Common myeloid progenitor, CD34-positive (primary cell): Measurements from ENCODE around the gene CACNA2D1.

Experiments
- CTCF ChIA-PET: fragments of 350-600 bp; sonication (Branson Sonifier 250); formaldehyde crosslinking; loops from one replicate; lab custom pipeline; 2021; ENCODE audit warnings: antibody characterized with exemption; lab: Charles Lee
- POLR2A ChIA-PET: fragments of 350-600 bp; sonication (Branson Sonifier 250); formaldehyde crosslinking; loops from one replicate; lab custom pipeline; 2021; ENCODE audit warnings: antibody characterized with exemption; lab: Charles Lee
- DNase-seq, 3 donors: peaks; one replicate each; pipeline versions ENCODE4 v3.0.0 to v3.0.0-alpha.2; 2013
- H3K27ac ChIP-seq, 2 experiments: 1 replicate in 1 of 2; 2 replicates in 1 of 2; pipeline ENCODE4 v1.7.0; 2013; ENCODE audit warnings: inconsistent platforms in 2 of 2, low read length in 2 of 2, mild to moderate bottlenecking in 2 of 2, low read depth in 1 of 2, moderate library complexity in 1 of 2; ENCODE audit not compliant: severe bottlenecking in 2 of 2, insufficient read depth in 1 of 2, poor library complexity in 1 of 2
- H3K27me3 ChIP-seq, 5 experiments: replicated peaks in 2 of 5; 1 replicate in 3 of 5; 2 replicates in 2 of 5; pipeline versions ENCODE4 v1.6.1 to v1.7.0; 2013; ENCODE audit warnings: low read length in 4 of 5, mild to moderate bottlenecking in 2 of 5, moderate library complexity in 2 of 5, inconsistent platforms in 1 of 5; ENCODE audit not compliant: insufficient read depth in 5 of 5, control insufficient read depth in 4 of 5
- H3K36me3 ChIP-seq, 4 experiments: 1 replicate in 2 of 4; 2 replicates in 2 of 4; pipeline versions ENCODE4 v1.6.1 to v1.7.0; 2013; ENCODE audit warnings: low read length in 3 of 4, control low read depth in 1 of 4, mild to moderate bottlenecking in 1 of 4; ENCODE audit not compliant: control insufficient read depth in 4 of 4, insufficient read depth in 4 of 4
- H3K4me1 ChIP-seq, 4 experiments: 1 replicate in 3 of 4; 2 replicates in 1 of 4; pipeline versions ENCODE4 v1.6.1 to v1.7.1; 2013; ENCODE audit warnings: low read length in 3 of 4, mild to moderate bottlenecking in 3 of 4, control low read depth in 1 of 4, inconsistent platforms in 1 of 4, moderate library complexity in 1 of 4; ENCODE audit not compliant: control insufficient read depth in 4 of 4, insufficient read depth in 4 of 4; ENCODE audit errors: control extremely low read depth in 1 of 4
- H3K4me3 ChIP-seq, 7 experiments: 1 replicate in 4 of 7; 2 replicates in 3 of 7; pipeline versions ENCODE4 v1.5.1 to v1.7.0; 2013; ENCODE audit warnings: mild to moderate bottlenecking in 7 of 7, low read length in 6 of 7, moderate library complexity in 6 of 7, inconsistent platforms in 2 of 7, low read depth in 2 of 7, control low read depth in 1 of 7; ENCODE audit not compliant: insufficient read depth in 4 of 7, control insufficient read depth in 1 of 7; ENCODE audit errors: extremely low read depth in 1 of 7
- H3K9me3 ChIP-seq, 5 experiments: 1 replicate in 4 of 5; 2 replicates in 1 of 5; pipeline versions ENCODE4 v1.6.1 to v1.7.1; 2013; ENCODE audit warnings: low read length in 4 of 5, mild to moderate bottlenecking in 2 of 5, inconsistent platforms in 1 of 5, low read depth in 1 of 5, moderate library complexity in 1 of 5; ENCODE audit not compliant: control insufficient read depth in 4 of 5, insufficient read depth in 2 of 5; ENCODE audit errors: control extremely low read depth in 1 of 5
- WGBS: methylation state at CpG from one replicate; pipeline ENCODE4 v1.1.5; 2013; ENCODE audit not compliant: insufficient coverage; 5-methylcytosine and 5-hydroxymethylcytosine counted together

The CACNA2D1 gene

DNA sequence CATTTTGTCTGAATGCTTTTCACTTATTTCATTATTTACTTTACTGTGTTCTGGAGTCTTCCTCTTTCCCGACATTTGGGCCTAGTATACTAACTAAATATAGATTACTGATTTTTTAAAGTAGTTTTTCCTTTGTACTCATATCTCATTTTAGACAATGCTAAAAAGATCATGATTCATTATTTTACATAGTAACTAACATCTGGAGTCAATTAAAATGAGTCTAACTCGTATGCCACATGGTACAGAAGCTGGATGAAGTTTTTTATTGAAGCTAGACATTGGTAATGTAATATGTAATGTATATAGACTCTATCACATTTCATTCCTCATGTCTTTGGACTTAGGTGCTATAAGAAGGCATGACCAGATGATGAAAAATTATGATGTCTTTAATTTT lies 517.4 kb downstream of the CACNA2D1 start:
- Histone ChIP-seq H3K9me3 (no peaks in the 10 kb centered on the region), H3K27ac (no peak overlapping the region), H3K27me3 (no peaks in the 10 kb centered on the region), H3K4me1 (no peaks in the 10 kb centered on the region), H3K36me3 (no peaks in the 10 kb centered on the region), H3K4me3 (no peak overlapping the region)
- CTCF ChIA-PET, result no interaction called here
- no CpG with 5 or more reads among the region's 2 CpGs for WGBS
- no peak for DNase-seq
- POLR2A ChIA-PET, result no interaction called here

DNA sequence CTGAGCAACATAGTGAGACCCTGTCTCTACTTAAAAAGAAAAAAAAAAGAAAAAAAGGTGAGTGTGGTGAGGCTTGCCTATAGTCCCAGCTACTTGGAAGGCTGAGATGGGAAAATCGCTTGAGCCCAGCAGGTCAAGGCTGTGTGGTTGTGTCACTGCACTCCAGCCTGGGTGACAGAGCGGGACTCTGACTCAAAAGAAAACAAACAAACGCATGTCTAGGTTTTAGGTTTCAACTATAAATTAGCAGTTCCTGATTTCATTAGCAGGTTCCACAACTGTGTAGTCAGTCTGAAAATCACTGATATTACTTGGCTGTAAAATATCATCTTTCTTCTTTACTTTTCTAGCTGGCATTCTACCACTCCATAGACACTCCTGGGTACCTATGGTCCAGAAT lies 518.0 kb downstream of the CACNA2D1 start:
- ChIA-PET POLR2A (interaction anchor here (0.6 kb wide), 1 partner anchor 22 kb away, joined by 4 read pairs; no protein-coding TSS in a partner anchor), CTCF (no interaction called here)
- no peak for DNase-seq
- Histone ChIP-seq H3K9me3 (peaks cover 0 to 4% (median under 1%) of the 10 kb centered on the region in 5 experiments), H3K4me1 (no peaks in the 10 kb centered on the region), H3K27me3 (no peaks in the 10 kb centered on the region), H3K4me3 (no peak overlapping the region), H3K36me3 (no peaks in the 10 kb centered on the region), H3K27ac (no peak overlapping the region)
- 94% methylated on average over 3 of the region's 3 CpGs for WGBS

DNA sequence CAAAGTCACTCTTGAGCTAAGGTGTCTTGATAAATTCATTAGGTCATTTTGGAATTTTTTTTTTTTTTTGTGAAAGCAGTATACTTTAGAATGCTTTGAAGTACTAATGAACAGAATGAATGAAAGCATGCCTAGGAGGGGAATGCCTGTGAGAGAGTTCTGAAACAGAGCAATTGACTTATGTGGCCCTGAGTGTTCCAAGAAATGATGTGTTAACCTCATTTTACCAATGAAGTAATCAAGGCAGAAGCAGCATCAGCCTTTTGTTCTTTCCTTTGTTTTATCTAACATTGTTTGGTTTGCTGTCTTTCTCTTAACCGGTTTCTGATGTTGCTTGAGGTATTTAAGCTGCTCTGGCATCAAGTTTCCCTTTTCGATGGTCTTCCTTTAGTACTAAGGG lies 519.1 kb downstream of the CACNA2D1 start:
- CTCF ChIA-PET, result no interaction called here
- Histone ChIP-seq H3K9me3 (peaks cover 0 to 13% (median 10%) of the 10 kb centered on the region in 5 experiments), H3K4me3 (no peak overlapping the region), H3K36me3 (no peaks in the 10 kb centered on the region), H3K27ac (no peak overlapping the region), H3K4me1 (no peaks in the 10 kb centered on the region), H3K27me3 (no peaks in the 10 kb centered on the region)
- WGBS, result 100% methylated on average over 1 of the region's 2 CpGs
- POLR2A ChIA-PET, result no interaction called here
- DNase-seq, result no peak

DNA sequence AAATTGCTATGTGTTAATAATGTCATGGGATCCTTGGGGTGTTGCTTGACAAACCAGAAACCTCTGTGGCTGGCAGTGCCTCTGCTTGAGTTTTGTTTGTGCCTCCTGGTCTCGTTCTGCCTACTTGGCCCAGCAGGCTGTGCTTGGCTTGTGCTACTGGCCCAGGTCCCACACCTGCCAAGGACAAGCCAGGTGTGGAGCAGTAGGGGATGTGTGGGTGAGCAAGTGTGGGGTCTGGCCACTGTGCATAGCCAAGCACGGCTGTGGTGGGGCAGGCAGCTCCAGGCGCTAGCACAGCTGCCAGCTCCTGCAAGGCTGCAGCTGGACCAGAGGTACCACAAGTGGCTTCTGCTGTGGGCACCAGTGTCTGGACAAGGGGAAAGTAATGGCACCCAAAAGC lies 524.1 kb downstream of the CACNA2D1 start:
- Histone ChIP-seq H3K4me1 (no peaks in the 10 kb centered on the region), H3K27ac (no peak overlapping the region), H3K4me3 (no peak overlapping the region), H3K36me3 (no peaks in the 10 kb centered on the region), H3K9me3 (peaks cover 2 to 17% (median 11%) of the 10 kb centered on the region in 5 experiments), H3K27me3 (no peaks in the 10 kb centered on the region)
- no peak for DNase-seq
- WGBS, result 94% methylated on average over 2 of the region's 3 CpGs
- POLR2A ChIA-PET, result no interaction called here
- CTCF ChIA-PET, result interaction anchor here (1.8 kb wide), 1 partner anchor 12 kb away, joined by 4 read pairs; no protein-coding TSS in a partner anchor

DNA sequence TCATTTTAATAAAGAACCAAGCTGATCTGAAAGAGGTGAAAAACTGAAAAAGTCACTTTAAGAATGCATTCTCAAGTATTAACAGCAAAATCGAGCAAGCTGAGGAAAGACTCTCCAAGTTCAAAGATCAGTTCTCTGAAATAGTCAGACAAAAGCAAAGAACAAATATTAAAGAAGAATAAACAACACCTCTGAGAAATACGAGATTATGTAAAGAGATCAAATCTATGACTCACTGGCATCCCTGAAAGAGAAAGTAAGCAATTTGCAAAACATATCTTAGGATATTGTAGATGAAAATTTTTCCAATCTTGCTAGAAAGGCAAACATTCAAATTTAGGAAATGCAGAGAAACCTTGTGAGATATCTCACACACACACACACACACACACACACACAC lies 535.4 kb downstream of the CACNA2D1 start:
- no CpG with 5 or more reads among the region's 2 CpGs for WGBS
- POLR2A ChIA-PET, result no interaction called here
- Histone ChIP-seq H3K9me3 (peaks cover 1 to 5% (median 3%) of the 10 kb centered on the region in 5 experiments), H3K27me3 (no peaks in the 10 kb centered on the region), H3K4me1 (no peaks in the 10 kb centered on the region), H3K36me3 (no peaks in the 10 kb centered on the region), H3K4me3 (no peak overlapping the region), H3K27ac (no peak overlapping the region)
- CTCF ChIA-PET, result no interaction called here
- no peak for DNase-seq

DNA sequence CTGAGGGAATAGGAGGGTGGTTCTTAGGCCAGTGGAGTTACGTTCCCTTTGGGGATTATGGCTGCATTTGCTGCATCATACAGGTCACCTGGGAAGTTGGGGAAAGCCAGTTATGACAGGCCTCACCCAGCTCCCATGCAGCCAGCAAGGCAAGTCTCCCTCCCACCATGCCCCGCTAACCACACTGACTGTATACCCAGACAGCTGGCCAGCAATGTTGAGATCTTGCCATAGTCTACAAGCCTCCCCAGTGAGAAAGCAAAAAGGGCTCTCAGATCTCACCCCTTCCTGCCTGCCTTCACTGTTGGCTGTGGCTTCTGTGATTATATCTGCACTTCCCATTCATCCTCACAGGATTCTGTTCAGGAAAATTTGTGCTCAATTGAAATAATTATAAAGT lies 540.5 kb downstream of the CACNA2D1 start:
- H3K9me3 ChIP-seq, result peaks cover 1 to 5% (median 4%) of the 10 kb centered on the region in 5 experiments
- CTCF ChIA-PET, result interaction anchor here (1.9 kb wide), 1 partner anchor 133 kb away, joined by 4 read pairs; the partner anchor contains the start of gene HGF
- 100% methylated on average over 2 of the region's 2 CpGs for WGBS
- no peaks in the 10 kb centered on the region for H3K27me3 ChIP-seq
- DNase-seq, result no peak
- H3K4me1 ChIP-seq, result no peaks in the 10 kb centered on the region
- H3K4me3 ChIP-seq, result no peak overlapping the region
- no peak overlapping the region for H3K27ac ChIP-seq
- POLR2A ChIA-PET, result interaction anchor here (0.5 kb wide), 1 partner anchor 23 kb away, joined by 4 read pairs; no protein-coding TSS in a partner anchor
- no peaks in the 10 kb centered on the region for H3K36me3 ChIP-seq

DNA sequence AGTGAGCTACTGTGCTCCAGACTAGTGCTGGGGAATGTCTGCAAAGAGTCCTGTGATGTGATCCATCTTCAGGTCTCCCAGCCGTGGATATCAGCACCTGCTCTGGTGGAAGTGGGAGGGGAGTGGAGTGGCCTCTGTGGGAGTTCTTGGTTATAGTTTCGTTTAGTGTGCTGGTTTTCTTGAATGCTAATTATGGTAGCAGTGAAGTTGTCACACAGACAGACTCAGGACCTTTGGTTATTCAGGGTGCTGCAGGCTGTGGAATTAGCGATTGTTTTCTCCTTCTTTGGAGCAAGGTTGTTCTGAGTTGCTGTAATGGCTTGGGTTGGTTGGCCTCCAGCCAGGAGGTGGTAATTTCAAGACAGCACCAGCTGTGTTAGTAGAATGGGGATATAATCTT lies 541.0 kb downstream of the CACNA2D1 start:
- H3K27ac ChIP-seq, result no peak overlapping the region
- no peak overlapping the region for H3K4me3 ChIP-seq
- DNase-seq, result no peak
- CTCF ChIA-PET, result interaction anchor here (1.9 kb wide), 1 partner anchor 132 kb away, joined by 4 read pairs; the partner anchor contains the start of gene HGF
- POLR2A ChIA-PET, result no interaction called here
- H3K9me3 ChIP-seq, result peaks cover 1 to 6% (median 5%) of the 10 kb centered on the region in 5 experiments
- no peaks in the 10 kb centered on the region for H3K36me3 ChIP-seq
- H3K27me3 ChIP-seq, result no peaks in the 10 kb centered on the region
- no peaks in the 10 kb centered on the region for H3K4me1 ChIP-seq
- WGBS, result 100% methylated on average over 2 of the region's 3 CpGs
